ENCODE measurements around the gene ABCD4. TPM values are rescaled to one million over a fixed set of nuclear protein-coding genes. Genes with fewer than 3 reads are reported as not detected.
"Not testable (repeated sequence)": the region's sequence is repeated elsewhere in the genome, so short reads cannot be mapped to it uniquely, and the experiment has no call there.

ABCD4 gene
- total and polyA plus RNA-seq, 2 experiments from 2014 or later: 98.7 to 121 TPM

DNA sequence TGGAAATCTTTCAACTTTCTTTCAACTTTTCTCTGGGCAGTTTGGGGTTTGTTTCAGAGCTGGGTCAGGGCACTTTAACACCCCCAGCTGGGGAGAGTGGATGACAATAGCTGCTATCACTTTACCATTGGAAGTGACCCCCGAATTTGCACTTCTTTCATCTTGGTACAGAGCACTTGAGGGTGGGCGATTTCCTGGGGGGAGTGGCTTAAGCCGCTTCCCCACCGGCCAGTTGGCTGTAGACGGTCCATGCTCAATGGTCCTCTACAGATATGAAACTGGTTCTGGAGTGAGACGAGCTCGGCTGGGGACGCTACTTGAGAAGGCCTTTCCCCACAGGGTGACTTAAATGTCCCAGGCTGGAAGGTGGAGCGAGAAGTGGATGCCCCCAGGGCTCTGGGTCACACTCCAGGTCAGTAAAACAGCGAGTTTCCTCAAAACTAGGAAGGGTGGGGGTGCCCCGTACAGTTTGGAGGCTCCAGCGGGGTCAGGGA, 45.6 kb upstream of the ABCD4 start, which contains the start of gene VRTN:
TSS of gene VRTN (plus strand) at position 231 of the 494 bp plus-strand sequence. CDS start 8,313 bp downstream, outside the sequence.
- H3K4me3 ChIP-seq: no peak within 1 kb of the TSS

GRCh38 chr14:74347795-74348100, 45.0 kb upstream of the ABCD4 start:
- Histone ChIP-seq H3K27ac (no peak overlapping the region), H3K36me3 (no peaks in the 10 kb centered on the region), H3K27me3 (no peaks in the 10 kb centered on the region), H3K4me3 (no peak overlapping the region), H3K9me3 (ENCODE audit: low read depth) (no peaks in the 10 kb centered on the region), H3K4me1 (ENCODE audit: low read depth) (peaks cover 7% of the 10 kb centered on the region)
- peak in 1 of 2 donors; percentile 19 for DNase-seq (ENCODE audit: low read depth in 1 of 2, low spot score in 1 of 2)
- TF ChIP-seq, protein P1, sequence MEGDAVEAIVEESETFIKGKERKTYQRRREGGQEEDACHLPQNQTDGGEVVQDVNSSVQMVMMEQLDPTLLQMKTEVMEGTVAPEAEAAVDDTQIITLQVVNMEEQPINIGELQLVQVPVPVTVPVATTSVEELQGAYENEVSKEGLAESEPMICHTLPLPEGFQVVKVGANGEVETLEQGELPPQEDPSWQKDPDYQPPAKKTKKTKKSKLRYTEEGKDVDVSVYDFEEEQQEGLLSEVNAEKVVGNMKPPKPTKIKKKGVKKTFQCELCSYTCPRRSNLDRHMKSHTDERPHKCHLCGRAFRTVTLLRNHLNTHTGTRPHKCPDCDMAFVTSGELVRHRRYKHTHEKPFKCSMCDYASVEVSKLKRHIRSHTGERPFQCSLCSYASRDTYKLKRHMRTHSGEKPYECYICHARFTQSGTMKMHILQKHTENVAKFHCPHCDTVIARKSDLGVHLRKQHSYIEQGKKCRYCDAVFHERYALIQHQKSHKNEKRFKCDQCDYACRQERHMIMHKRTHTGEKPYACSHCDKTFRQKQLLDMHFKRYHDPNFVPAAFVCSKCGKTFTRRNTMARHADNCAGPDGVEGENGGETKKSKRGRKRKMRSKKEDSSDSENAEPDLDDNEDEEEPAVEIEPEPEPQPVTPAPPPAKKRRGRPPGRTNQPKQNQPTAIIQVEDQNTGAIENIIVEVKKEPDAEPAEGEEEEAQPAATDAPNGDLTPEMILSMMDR (IDR thresholded peaks at IDR 0.05; ENCODE audit: low read depth, low read length): no peak

More for the DNA sequence above, 45.6 kb upstream of the ABCD4 start, which contains the start of gene VRTN:
- DNase-seq (ENCODE audit: low read depth in 1 of 2, low spot score in 1 of 2): no peak
- Histone ChIP-seq H3K9me3 (ENCODE audit: low read depth) (no peaks in the 10 kb centered on the region), H3K4me1 (ENCODE audit: low read depth) (peaks cover 7% of the 10 kb centered on the region), H3K27me3 (no peaks in the 10 kb centered on the region), H3K27ac (no peak within 1 kb of the TSS), H3K36me3 (no peaks in the 10 kb centered on the region)
- TF ChIP-seq, protein P1 (IDR thresholded peaks at IDR 0.05; ENCODE audit: low read depth, low read length): no peak

DNA sequence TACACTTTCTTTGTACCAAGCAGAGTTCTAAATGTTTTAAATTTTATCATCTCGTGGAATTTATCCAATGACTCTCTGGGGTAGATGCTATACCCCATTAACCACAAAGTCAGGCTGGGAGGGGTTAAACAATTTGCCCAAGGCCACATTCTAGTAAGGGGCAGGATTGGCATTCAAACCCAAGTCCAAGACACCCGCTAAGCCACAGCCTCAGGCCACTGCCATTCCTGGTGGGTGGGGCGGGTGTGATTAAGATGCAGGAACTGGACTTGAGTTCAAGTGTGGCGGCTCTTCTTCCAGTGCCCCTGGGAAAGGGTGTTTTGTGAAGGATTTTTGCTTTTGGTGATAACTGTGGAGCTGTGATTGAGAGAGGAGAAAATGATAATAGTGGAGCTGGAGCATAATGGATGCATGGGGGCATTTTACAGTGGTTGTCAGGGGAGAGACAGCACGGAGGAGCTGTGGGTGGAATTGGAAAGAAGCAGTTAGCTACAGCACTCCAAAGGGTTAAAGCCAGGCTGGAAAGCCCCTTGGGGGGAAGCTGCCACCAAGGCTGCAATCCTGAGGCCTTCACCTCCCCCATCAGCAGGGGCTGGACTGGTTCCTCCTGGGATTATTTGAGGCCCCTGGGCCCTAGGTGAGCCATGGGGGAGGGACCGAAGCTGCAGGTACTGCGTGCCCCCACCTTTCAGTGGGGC, 44.5 kb upstream of the ABCD4 start:
- H3K36me3 ChIP-seq: no peaks in the 10 kb centered on the region
- peaks cover 7% of the 10 kb centered on the region for H3K4me1 ChIP-seq (ENCODE audit: low read depth)
- no peak overlapping the region for H3K4me3 ChIP-seq
- TF ChIP-seq, protein P1 (IDR thresholded peaks at IDR 0.05; ENCODE audit: low read depth, low read length): no peak
- no peak overlapping the region for H3K27ac ChIP-seq
- DNase-seq (ENCODE audit: low read depth in 1 of 2, low spot score in 1 of 2): no peak
- no peaks in the 10 kb centered on the region for H3K27me3 ChIP-seq
- no peaks in the 10 kb centered on the region for H3K9me3 ChIP-seq (ENCODE audit: low read depth)

DNA sequence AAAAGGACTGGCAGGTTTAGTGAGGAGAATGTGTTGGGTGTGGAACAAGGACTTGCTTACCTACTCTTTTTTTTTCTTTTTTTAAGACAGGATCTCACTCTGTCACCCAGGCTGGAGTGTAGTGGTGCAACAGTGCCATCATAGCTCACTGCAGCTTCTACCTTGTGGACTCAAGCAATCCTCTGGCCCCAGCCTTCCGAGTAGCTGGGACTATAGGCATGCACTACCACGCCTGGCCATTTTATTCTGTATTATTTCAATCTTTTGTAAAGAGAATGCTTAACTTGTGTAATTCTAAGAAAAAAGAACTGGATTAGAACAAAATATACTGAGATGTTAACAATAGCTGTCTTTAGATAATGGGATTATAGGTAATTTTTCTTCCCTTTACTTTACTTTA, 43.6 kb upstream of the ABCD4 start:
- Histone ChIP-seq H3K27me3 (no peaks in the 10 kb centered on the region), H3K9me3 (ENCODE audit: low read depth) (no peaks in the 10 kb centered on the region), H3K4me1 (ENCODE audit: low read depth) (peaks cover 7% of the 10 kb centered on the region), H3K27ac (no peak overlapping the region), H3K4me3 (no peak overlapping the region), H3K36me3 (no peaks in the 10 kb centered on the region)
- TF ChIP-seq, protein P1 (IDR thresholded peaks at IDR 0.05; ENCODE audit: low read depth, low read length): no peak
- no peak for DNase-seq (ENCODE audit: low read depth in 1 of 2, low spot score in 1 of 2)

DNA sequence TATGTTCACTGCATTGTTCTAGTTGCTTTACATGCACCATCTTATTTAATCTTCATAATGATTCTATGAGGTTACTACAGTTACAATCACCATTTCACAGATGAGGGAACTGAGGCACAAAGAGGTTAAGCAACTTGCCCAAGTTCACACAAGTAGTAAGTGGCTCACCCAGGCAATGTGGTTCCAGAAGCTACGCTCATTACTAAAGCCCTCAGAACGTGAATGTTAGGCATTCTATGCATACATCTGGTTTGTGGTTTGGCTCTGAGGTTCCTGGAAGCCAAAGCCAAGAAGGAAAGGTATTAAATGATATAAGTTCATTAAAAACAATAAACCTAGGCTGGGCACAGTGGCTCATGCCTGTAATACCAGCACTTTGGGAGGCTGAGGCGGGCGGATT, 31.2 kb upstream of the ABCD4 start:
- peak in 1 of 2 donors; percentile 84 for DNase-seq (ENCODE audit: low read depth in 1 of 2, low spot score in 1 of 2)
- TF ChIP-seq, protein P1 (IDR thresholded peaks at IDR 0.05; ENCODE audit: low read depth, low read length): no peak
- Histone ChIP-seq H3K27me3 (no peaks in the 10 kb centered on the region), H3K4me3 (no peak overlapping the region), H3K27ac (no peak overlapping the region), H3K36me3 (no peaks in the 10 kb centered on the region), H3K9me3 (ENCODE audit: low read depth) (no peaks in the 10 kb centered on the region), H3K4me1 (ENCODE audit: low read depth) (no peaks in the 10 kb centered on the region)

GRCh38 chr14:74329950-74330552, 27.3 kb upstream of the ABCD4 start:
- H3K4me3 ChIP-seq; DNase-seq (ENCODE audit: low read depth in 1 of 2, low spot score in 1 of 2); H3K27me3 ChIP-seq; H3K9me3 ChIP-seq (ENCODE audit: low read depth); H3K36me3 ChIP-seq: not testable (repeated sequence)
- peaks cover 12% of the 10 kb centered on the region for H3K4me1 ChIP-seq (ENCODE audit: low read depth)
- peak overlapping the region; percentile 28 for H3K27ac ChIP-seq
